Measurements from ENCODE around the gene ROR2. TPM values are rescaled to one million over a fixed set of nuclear protein-coding genes. Genes with fewer than 3 reads are reported as not detected.
"Not testable (repeated sequence)": the region's sequence is repeated elsewhere in the genome, so short reads cannot be mapped to it uniquely, and the experiment has no call there.

The ROR2 gene
- total RNA-seq, 1 experiment from 2014 or later, result 2.7 TPM

DNA sequence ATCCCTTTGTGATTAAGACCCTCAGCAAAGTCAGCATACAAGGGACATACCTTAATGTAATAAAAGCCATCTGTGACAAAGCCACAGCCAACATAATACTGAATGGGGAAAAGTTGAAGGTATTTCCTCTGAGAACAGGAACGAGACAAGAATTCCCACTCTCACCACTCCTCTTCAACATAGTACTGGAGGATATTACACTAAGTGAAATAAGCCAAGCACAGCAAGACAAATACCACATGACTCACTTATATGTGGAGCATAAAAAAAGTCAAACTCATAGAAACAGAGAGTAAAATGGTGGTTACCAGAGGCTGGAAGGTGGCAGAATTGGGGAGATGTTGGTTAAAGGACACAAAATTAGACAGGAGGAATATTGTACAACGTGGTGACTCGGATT is 408.3 kb downstream of the ROR2 start:
- no peak overlapping the region for H2BK5ac ChIP-seq (ENCODE audit: insufficient read length, low read length)
- H4K91ac ChIP-seq (ENCODE audit: insufficient read length, low read depth, low read length), result no peak overlapping the region
- H3K27me3 ChIP-seq (ENCODE audit: insufficient read depth, low read length), result no peaks in the 10 kb centered on the region
- no peak overlapping the region for H3K56ac ChIP-seq (ENCODE audit: insufficient read length, low read depth, low read length)
- no peak overlapping the region for H2AFZ ChIP-seq (ENCODE audit: low read length)
- no peak overlapping the region for H4K5ac ChIP-seq (ENCODE audit: insufficient read length, low read depth, low read length)
- no peak overlapping the region for H3K14ac ChIP-seq (ENCODE audit: insufficient read depth, low read length)
- WGBS (ENCODE audit: extremely low coverage, insufficient read length, low lambda C conversion rate), result no CpG with 5 or more reads among the region's 3 CpGs
- no peak overlapping the region for H3K23ac ChIP-seq (ENCODE audit: insufficient read length, low read depth, low read length)
- H3K9ac ChIP-seq (ENCODE audit: extremely low read depth, insufficient read length, low read length), result no peak overlapping the region
- no peaks in the 10 kb centered on the region for H3K23me2 ChIP-seq (ENCODE audit: insufficient read length, low read depth, low read length, poor library complexity, severe bottlenecking)
- H2BK12ac ChIP-seq (ENCODE audit: insufficient read length, low read depth, low read length), result no peak overlapping the region
- H2BK20ac ChIP-seq (ENCODE audit: low read depth, low read length, poor library complexity, severe bottlenecking), result no peak overlapping the region
- Mint-ChIP-seq H3K4me3 (no peak overlapping the region), H3K27me3 (ENCODE audit: low read depth) (no peaks in the 10 kb centered on the region; the same call in 1 of the 2 replicates), H3K36me3 (ENCODE audit: insufficient read depth in 1 of 3, low read depth in 3 of 3) (no peaks in the 10 kb centered on the region), H3K27ac (no peak overlapping the region), H3K4me1 (peaks cover 11 to 15% of the 10 kb centered on the region in 2 experiments; a peak in 3 of 4 replicates), H3K9me3 (no peaks in the 10 kb centered on the region)
- H3K18ac ChIP-seq (ENCODE audit: insufficient read length, low read depth, low read length), result no peak overlapping the region
- no peak overlapping the region for H2AK5ac ChIP-seq (ENCODE audit: insufficient read length, low read length)
- H4K20me1 ChIP-seq (ENCODE audit: control insufficient read depth, insufficient read depth, insufficient read length), result no peaks in the 10 kb centered on the region
- H4K8ac ChIP-seq (replicated peaks; ENCODE audit: insufficient read length, low read depth, low read length), result no peak overlapping the region
- no peaks in the 10 kb centered on the region for H3K9me3 ChIP-seq (ENCODE audit: control insufficient read depth, low read depth, low read length)
- H3K27ac ChIP-seq (ENCODE audit: insufficient read length, low read depth, low read length), result no peak overlapping the region
- no peak overlapping the region for H3K4me2 ChIP-seq (ENCODE audit: insufficient read depth, insufficient read length, low read length)
- H2BK120ac ChIP-seq (ENCODE audit: low read depth, low read length, poor library complexity, severe bottlenecking), result no peak overlapping the region
- TF ChIP-seq, protein P1, sequence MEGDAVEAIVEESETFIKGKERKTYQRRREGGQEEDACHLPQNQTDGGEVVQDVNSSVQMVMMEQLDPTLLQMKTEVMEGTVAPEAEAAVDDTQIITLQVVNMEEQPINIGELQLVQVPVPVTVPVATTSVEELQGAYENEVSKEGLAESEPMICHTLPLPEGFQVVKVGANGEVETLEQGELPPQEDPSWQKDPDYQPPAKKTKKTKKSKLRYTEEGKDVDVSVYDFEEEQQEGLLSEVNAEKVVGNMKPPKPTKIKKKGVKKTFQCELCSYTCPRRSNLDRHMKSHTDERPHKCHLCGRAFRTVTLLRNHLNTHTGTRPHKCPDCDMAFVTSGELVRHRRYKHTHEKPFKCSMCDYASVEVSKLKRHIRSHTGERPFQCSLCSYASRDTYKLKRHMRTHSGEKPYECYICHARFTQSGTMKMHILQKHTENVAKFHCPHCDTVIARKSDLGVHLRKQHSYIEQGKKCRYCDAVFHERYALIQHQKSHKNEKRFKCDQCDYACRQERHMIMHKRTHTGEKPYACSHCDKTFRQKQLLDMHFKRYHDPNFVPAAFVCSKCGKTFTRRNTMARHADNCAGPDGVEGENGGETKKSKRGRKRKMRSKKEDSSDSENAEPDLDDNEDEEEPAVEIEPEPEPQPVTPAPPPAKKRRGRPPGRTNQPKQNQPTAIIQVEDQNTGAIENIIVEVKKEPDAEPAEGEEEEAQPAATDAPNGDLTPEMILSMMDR (conservative IDR thresholded peaks at IDR 0.05), result no peak
- DNase-seq, result no peak
- H3K4me1 ChIP-seq (ENCODE audit: insufficient read depth, low read length), result no peaks in the 10 kb centered on the region
- no peaks in the 10 kb centered on the region for H3K79me2 ChIP-seq (ENCODE audit: insufficient read depth, low read length)
- no peaks in the 10 kb centered on the region for H3K79me1 ChIP-seq (ENCODE audit: insufficient read depth, low read depth, low read length, poor library complexity, severe bottlenecking)
- no peak overlapping the region for H2BK15ac ChIP-seq (ENCODE audit: low read depth, low read length)
- no peak overlapping the region for H3T11ph ChIP-seq (ENCODE audit: low read length)
- H3K4ac ChIP-seq (ENCODE audit: low read depth, low read length), result no peak overlapping the region

DNA sequence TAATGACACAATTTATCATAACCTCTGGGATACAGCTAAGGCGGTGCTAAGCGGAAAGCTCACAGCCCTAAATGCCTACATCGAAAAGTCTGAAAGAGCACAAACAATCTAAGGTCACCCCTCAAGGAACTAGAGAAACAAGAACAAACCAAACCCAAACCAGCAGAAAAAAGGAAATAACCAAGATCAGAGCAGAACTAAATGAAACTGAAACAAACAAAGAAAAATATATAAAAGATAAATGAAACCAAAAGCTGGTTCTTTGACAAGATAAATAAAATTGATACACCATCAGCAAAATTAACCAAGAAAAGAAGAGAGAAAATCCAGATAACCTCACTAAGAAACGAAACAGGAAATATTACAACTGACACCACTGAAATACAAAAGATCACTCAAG is 409.5 kb downstream of the ROR2 start:
- not testable (repeated sequence) for H3K27ac Mint-ChIP-seq; H4K91ac ChIP-seq (ENCODE audit: insufficient read length, low read depth, low read length); H3K4me2 ChIP-seq (ENCODE audit: insufficient read depth, insufficient read length, low read length); H3K27me3 ChIP-seq (ENCODE audit: insufficient read depth, low read length); DNase-seq; H2AK5ac ChIP-seq (ENCODE audit: insufficient read length, low read length); H3K23me2 ChIP-seq (ENCODE audit: insufficient read length, low read depth, low read length, poor library complexity, severe bottlenecking); H3K18ac ChIP-seq (ENCODE audit: insufficient read length, low read depth, low read length); H3K14ac ChIP-seq (ENCODE audit: insufficient read depth, low read length); H4K8ac ChIP-seq (replicated peaks; ENCODE audit: insufficient read length, low read depth, low read length); H2AFZ ChIP-seq (ENCODE audit: low read length); H3T11ph ChIP-seq (ENCODE audit: low read length); H3K79me1 ChIP-seq (ENCODE audit: insufficient read depth, low read depth, low read length, poor library complexity, severe bottlenecking); H2BK12ac ChIP-seq (ENCODE audit: insufficient read length, low read depth, low read length); H3K79me2 ChIP-seq (ENCODE audit: insufficient read depth, low read length); H4K20me1 ChIP-seq (ENCODE audit: control insufficient read depth, insufficient read depth, insufficient read length); H4K5ac ChIP-seq (ENCODE audit: insufficient read length, low read depth, low read length); H3K27ac ChIP-seq (ENCODE audit: insufficient read length, low read depth, low read length); H3K4me3 Mint-ChIP-seq; H3K27me3 Mint-ChIP-seq (ENCODE audit: low read depth); H3K9me3 Mint-ChIP-seq; H3K4ac ChIP-seq (ENCODE audit: low read depth, low read length); H3K56ac ChIP-seq (ENCODE audit: insufficient read length, low read depth, low read length); H3K4me1 ChIP-seq (ENCODE audit: insufficient read depth, low read length); H2BK15ac ChIP-seq (ENCODE audit: low read depth, low read length); H3K9ac ChIP-seq (ENCODE audit: extremely low read depth, insufficient read length, low read length); H3K9me3 ChIP-seq (ENCODE audit: control insufficient read depth, low read depth, low read length); H3K23ac ChIP-seq (ENCODE audit: insufficient read length, low read depth, low read length); H2BK20ac ChIP-seq (ENCODE audit: low read depth, low read length, poor library complexity, severe bottlenecking); H2BK5ac ChIP-seq (ENCODE audit: insufficient read length, low read length); H2BK120ac ChIP-seq (ENCODE audit: low read depth, low read length, poor library complexity, severe bottlenecking); H3K36me3 Mint-ChIP-seq (ENCODE audit: insufficient read depth in 1 of 3, low read depth in 3 of 3)
- peaks cover 14 to 19% of the 10 kb centered on the region in 2 experiments; a peak in 3 of 4 replicates for H3K4me1 Mint-ChIP-seq
- WGBS (ENCODE audit: extremely low coverage, insufficient read length, low lambda C conversion rate), result no CpG with 5 or more reads among the region's 4 CpGs
